Measurements from ENCODE around the gene MBD3.

MBD3 gene

GRCh38 chr19:1626417-1627010 is 33.8 kb upstream of the MBD3 start:
- Mint-ChIP-seq H3K27ac (no peak overlapping the region), H3K4me3 (no peak overlapping the region), H3K9me3 (no peaks in the 10 kb centered on the region), H3K36me3 (ENCODE audit: low read depth) (peaks cover 6% of the 10 kb centered on the region), H3K4me1 (no peaks in the 10 kb centered on the region), H3K27me3 (no peaks in the 10 kb centered on the region)
- ATAC-seq (no peak), DNase-seq (no peak)

DNA sequence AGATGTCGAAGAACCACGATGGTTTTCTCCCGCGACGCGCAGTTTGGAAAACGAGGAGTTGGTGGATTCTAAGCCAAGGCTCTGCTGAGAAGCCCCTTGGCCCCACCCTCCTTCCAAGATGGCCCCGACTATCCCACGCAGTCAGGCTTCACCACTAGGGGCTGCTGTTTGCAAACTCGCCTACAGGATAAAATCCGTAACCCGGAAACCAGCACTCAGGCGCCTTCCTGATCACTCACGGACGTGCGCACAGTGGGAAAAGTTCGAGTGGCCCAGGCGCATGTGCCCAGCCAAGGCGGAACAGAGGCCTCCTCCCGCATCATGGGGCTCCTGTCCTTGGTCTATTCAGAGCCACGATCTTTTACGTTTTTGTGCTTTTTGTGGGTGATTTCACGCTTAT is 31.8 kb upstream of the MBD3 start:
- H3K4me1 Mint-ChIP-seq: no peaks in the 10 kb centered on the region
- peak; percentile 65 for DNase-seq
- no peak overlapping the region for H3K4me3 Mint-ChIP-seq
- H3K27ac Mint-ChIP-seq: no peak overlapping the region
- no peaks in the 10 kb centered on the region for H3K9me3 Mint-ChIP-seq
- ATAC-seq: peak; percentile 47
- peaks cover 7% of the 10 kb centered on the region for H3K36me3 Mint-ChIP-seq (ENCODE audit: low read depth)
- no peaks in the 10 kb centered on the region for H3K27me3 Mint-ChIP-seq

- H3K27me3 Mint-ChIP-seq: no peaks in the 10 kb centered on the region
- H3K36me3 Mint-ChIP-seq (ENCODE audit: low read depth): peaks cover 12% of the 10 kb centered on the region
- H3K4me1 Mint-ChIP-seq: peaks cover 9% of the 10 kb centered on the region
- no peaks in the 10 kb centered on the region for H3K9me3 Mint-ChIP-seq
- no peak overlapping the region for H3K4me3 Mint-ChIP-seq
- no peak overlapping the region for H3K27ac Mint-ChIP-seq
- DNase-seq (no peak), ATAC-seq (no peak)
Measured at GRCh38 chr19:1622541-1622940, 29.9 kb upstream of the MBD3 start.

GRCh38 chr19:1622007-1622406 is 29.3 kb upstream of the MBD3 start:
- Mint-ChIP-seq H3K4me1 (peaks cover 14% of the 10 kb centered on the region), H3K4me3 (no peak overlapping the region), H3K27me3 (no peaks in the 10 kb centered on the region), H3K36me3 (ENCODE audit: low read depth) (peaks cover 14% of the 10 kb centered on the region), H3K9me3 (no peaks in the 10 kb centered on the region), H3K27ac (no peak overlapping the region)
- DNase-seq (no peak), ATAC-seq (no peak)

DNA sequence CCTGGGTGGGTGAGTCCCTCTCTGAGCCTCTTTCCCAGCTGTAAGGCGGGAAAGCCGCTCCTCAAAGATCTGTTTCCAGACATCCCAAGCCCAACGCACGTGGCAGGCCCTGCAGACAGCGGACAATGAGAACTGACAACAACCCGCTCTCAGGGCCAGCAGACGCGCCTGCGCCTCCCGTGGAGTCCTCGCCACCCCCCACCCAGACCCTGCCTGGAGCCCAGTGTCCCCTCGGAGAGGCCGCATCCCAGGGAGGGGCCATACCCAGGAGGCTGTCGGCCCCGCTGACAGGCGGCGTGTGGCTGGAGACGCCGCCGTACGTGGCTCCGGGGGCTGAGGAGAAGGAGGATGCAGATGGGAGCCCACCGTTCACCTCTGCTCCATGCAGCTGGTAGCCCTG is 28.9 kb upstream of the MBD3 start:
- H3K27ac Mint-ChIP-seq: no peak overlapping the region
- DNase-seq (no peak), ATAC-seq (no peak)
- H3K9me3 Mint-ChIP-seq: no peaks in the 10 kb centered on the region
- H3K4me3 Mint-ChIP-seq: no peak overlapping the region
- peaks cover 18% of the 10 kb centered on the region for H3K4me1 Mint-ChIP-seq
- no peaks in the 10 kb centered on the region for H3K27me3 Mint-ChIP-seq
- H3K36me3 Mint-ChIP-seq (ENCODE audit: low read depth): peaks cover 14% of the 10 kb centered on the region

GRCh38 chr19:1621021-1621420 is 28.4 kb upstream of the MBD3 start:
- H3K36me3 Mint-ChIP-seq (ENCODE audit: low read depth): peaks cover 13% of the 10 kb centered on the region
- H3K9me3 Mint-ChIP-seq: no peaks in the 10 kb centered on the region
- H3K27me3 Mint-ChIP-seq: no peaks in the 10 kb centered on the region
- H3K27ac Mint-ChIP-seq: no peak overlapping the region
- H3K4me1 Mint-ChIP-seq: peaks cover 20% of the 10 kb centered on the region
- ATAC-seq: no peak
- H3K4me3 Mint-ChIP-seq: no peak overlapping the region
- DNase-seq: no peak

- Mint-ChIP-seq H3K36me3 (ENCODE audit: low read depth) (peaks cover 16% of the 10 kb centered on the region), H3K9me3 (no peaks in the 10 kb centered on the region), H3K27ac (no peak overlapping the region), H3K27me3 (no peaks in the 10 kb centered on the region), H3K4me1 (peaks cover 20% of the 10 kb centered on the region), H3K4me3 (no peak overlapping the region)
- ATAC-seq: no peak
- DNase-seq: no peak
Measured at GRCh38 chr19:1620502-1620901, 27.8 kb upstream of the MBD3 start.

DNA sequence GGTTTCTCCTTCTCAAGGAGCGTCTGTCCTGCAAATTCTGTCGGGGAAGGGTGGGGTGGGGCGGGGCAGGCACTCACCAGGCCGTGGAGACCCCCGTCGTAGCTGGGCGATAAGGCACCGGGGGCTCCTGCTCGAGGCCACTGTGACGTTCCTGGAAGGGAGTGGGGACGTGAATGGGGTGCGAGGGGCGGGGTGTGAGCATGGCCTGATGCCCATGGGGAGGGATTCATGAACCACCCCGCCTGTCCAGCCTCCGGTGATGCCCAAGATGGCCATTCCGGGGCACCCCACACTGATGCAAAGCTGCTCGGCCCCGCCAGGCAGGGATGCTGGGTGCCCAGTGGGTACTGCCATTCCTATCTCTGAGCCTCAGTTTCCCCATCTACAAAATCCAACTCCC is 27.0 kb upstream of the MBD3 start:
- Mint-ChIP-seq H3K27me3 (no peaks in the 10 kb centered on the region), H3K9me3 (no peaks in the 10 kb centered on the region), H3K36me3 (ENCODE audit: low read depth) (peaks cover 19% of the 10 kb centered on the region), H3K4me3 (no peak overlapping the region), H3K27ac (no peak overlapping the region), H3K4me1 (peaks cover 20% of the 10 kb centered on the region)
- DNase-seq (no peak), ATAC-seq (no peak)

- ATAC-seq: no peak
- no peak for DNase-seq
- Mint-ChIP-seq H3K4me3 (no peak overlapping the region), H3K27me3 (no peaks in the 10 kb centered on the region), H3K27ac (no peak overlapping the region), H3K4me1 (peaks cover 20% of the 10 kb centered on the region), H3K36me3 (ENCODE audit: low read depth) (peaks cover 21% of the 10 kb centered on the region), H3K9me3 (no peaks in the 10 kb centered on the region)
Measured at GRCh38 chr19:1619094-1619439, 26.4 kb upstream of the MBD3 start.

- H3K4me3 Mint-ChIP-seq: no peak overlapping the region
- no peaks in the 10 kb centered on the region for H3K27me3 Mint-ChIP-seq
- ATAC-seq (peak; percentile 56), DNase-seq (peak; percentile 40)
- peaks cover 23% of the 10 kb centered on the region for H3K36me3 Mint-ChIP-seq (ENCODE audit: low read depth)
- no peaks in the 10 kb centered on the region for H3K9me3 Mint-ChIP-seq
- H3K27ac Mint-ChIP-seq: peak overlapping the region; percentile 43
- H3K4me1 Mint-ChIP-seq: peaks cover 20% of the 10 kb centered on the region
Measured at GRCh38 chr19:1618157-1619093, 25.8 kb upstream of the MBD3 start.

GRCh38 chr19:1616875-1617274 is 24.2 kb upstream of the MBD3 start:
- Mint-ChIP-seq H3K4me3 (no peak overlapping the region), H3K27me3 (no peaks in the 10 kb centered on the region), H3K4me1 (peaks cover 20% of the 10 kb centered on the region), H3K9me3 (no peaks in the 10 kb centered on the region), H3K36me3 (ENCODE audit: low read depth) (peaks cover 23% of the 10 kb centered on the region), H3K27ac (peak overlapping the region; percentile 37)
- DNase-seq: no peak
- peak; percentile 58 for ATAC-seq

DNA sequence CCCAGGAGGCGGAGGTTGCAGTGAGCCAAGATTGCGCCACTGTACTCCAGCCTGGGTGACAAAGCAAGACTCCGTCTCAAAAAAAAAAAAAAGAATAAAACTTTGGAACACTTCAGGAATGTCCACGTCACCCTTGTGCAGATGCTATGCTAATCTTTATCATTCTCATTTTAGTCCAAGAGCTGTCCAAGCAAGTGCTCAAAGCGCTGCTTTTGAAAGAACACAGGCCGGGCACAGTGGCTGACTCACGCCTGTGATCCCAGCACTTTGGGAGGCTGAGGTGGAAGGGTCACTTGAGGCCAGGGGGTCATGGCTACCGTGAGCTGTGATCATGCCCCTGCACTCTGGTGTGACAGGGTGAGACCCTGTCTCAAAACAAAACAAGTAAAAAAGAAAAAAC is 23.7 kb upstream of the MBD3 start:
- H3K9me3 Mint-ChIP-seq: no peaks in the 10 kb centered on the region
- H3K36me3 Mint-ChIP-seq (ENCODE audit: low read depth): peaks cover 23% of the 10 kb centered on the region
- no peak overlapping the region for H3K4me3 Mint-ChIP-seq
- DNase-seq (no peak), ATAC-seq (no peak)
- peaks cover 22% of the 10 kb centered on the region for H3K4me1 Mint-ChIP-seq
- no peaks in the 10 kb centered on the region for H3K27me3 Mint-ChIP-seq
- peak overlapping the region; percentile 37 for H3K27ac Mint-ChIP-seq

DNA sequence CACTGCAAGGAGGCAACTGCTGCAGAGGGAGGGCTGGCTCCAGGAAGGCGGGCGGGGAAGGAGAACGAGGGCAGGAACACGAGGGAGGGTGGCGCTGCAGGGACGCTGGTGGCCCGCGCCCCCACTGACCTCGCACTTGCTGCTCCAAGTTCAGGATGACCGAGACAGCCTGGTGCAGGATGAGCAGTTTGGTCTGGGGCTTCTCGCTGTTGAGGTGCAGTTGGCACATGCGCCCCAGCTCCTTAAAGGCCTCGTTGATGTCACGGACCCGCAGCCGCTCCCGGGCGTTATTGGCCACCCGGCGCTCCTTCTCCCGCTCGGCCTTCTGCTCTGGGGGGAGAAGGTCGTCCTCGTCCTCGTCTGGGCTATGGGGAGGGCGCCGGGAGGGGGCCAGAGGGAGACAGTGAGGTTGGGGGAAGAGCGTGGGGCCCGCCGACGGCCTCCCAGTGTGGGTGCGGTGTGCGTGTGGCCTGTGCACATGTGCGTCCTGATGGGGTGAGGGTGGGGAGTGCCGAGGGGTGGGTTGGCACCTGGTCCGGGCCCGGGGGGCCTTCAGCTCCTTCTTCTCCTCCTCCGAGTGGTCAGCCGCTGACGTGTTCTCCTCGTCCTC is 22.6 kb upstream of the MBD3 start:
- ATAC-seq: no peak
- H3K27me3 Mint-ChIP-seq: no peaks in the 10 kb centered on the region
- no peak for DNase-seq
- H3K4me1 Mint-ChIP-seq: peaks cover 31% of the 10 kb centered on the region
- H3K36me3 Mint-ChIP-seq (ENCODE audit: low read depth): peaks cover 25% of the 10 kb centered on the region
- H3K4me3 Mint-ChIP-seq: no peak overlapping the region
- H3K9me3 Mint-ChIP-seq: no peaks in the 10 kb centered on the region
- H3K27ac Mint-ChIP-seq: peak overlapping the region; percentile 39

DNA sequence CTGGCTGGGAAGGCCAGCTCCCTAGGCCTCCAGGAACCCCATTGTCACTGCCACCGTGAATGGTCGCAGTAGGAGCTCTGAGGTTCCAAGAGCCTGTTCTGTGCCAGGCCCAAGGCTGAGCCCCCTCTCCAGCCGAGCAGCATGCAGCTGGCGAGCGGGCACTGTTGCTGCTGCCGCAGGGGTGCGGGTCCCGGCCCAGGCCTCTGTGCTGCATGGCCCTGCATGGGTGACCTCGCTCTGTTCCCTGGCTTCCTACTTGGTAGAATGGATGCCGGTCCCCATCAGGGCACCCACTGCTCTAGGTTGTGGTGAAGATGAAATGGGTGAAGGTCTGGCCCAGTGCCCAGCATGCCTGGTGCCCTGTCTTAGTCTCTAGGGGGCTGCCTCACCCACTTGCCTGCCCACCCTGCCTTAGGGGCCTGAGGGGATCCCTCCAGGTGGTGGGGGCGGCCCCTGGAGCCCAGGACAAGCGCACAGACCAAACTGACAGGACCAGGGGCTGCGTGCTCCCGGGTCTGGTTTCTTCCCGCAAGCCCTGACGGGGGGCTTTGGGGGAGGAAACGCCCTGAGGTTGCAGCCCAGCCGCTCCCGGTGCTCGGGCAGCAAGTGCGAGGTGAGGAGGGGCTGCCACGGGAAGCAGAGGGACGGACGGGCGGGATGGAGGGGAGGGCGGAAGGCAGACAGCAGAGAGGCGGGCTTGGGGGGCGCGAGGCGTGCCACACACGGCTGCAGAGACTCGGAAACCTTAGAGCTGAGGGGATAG is 21.3 kb upstream of the MBD3 start:
- Mint-ChIP-seq H3K9me3 (no peaks in the 10 kb centered on the region), H3K4me3 (no peak overlapping the region), H3K4me1 (peaks cover 41% of the 10 kb centered on the region), H3K27me3 (no peaks in the 10 kb centered on the region), H3K27ac (no peak overlapping the region), H3K36me3 (ENCODE audit: low read depth) (peaks cover 23% of the 10 kb centered on the region)
- no peak for DNase-seq
- no peak for ATAC-seq
